Loucy (cell line): ENCODE data around the gene RASSF5.

Source experiments
- H2AFZ ChIP-seq: fragments of 200-600 bp; sonication (generic); 2 replicates; pipeline ENCODE4 v1.6.0; 2016; ENCODE audit warnings: antibody characterized with exemption, mild to moderate bottlenecking, low read length, moderate library complexity
- H3F3A ChIP-seq: fragments of 200-600 bp; 2 replicates; pipeline ENCODE4 v1.6.0; 2016; ENCODE audit warnings: antibody characterized with exemption, low read depth, mild to moderate bottlenecking
- H3K27me3 ChIP-seq: fragments of 200-600 bp; sonication (generic); 2 replicates; pipeline ENCODE4 v1.6.1; 2014; ENCODE audit warnings: low read length, mild to moderate bottlenecking; ENCODE audit not compliant: insufficient read depth, poor library complexity, severe bottlenecking
- H3K36me3 ChIP-seq: fragments of 200-600 bp; sonication (generic); 2 replicates; pipeline ENCODE4 v1.6.1; 2016; ENCODE audit warnings: low read length; ENCODE audit not compliant: insufficient read depth
- H3K4me1 ChIP-seq: fragments of 200-600 bp; sonication (generic); 2 replicates; pipeline ENCODE4 v1.5.1; 2014; ENCODE audit warnings: low read length, mild to moderate bottlenecking; ENCODE audit not compliant: insufficient read depth, poor library complexity, severe bottlenecking
- H3K4me2 ChIP-seq: fragments of 200-600 bp; sonication (generic); 2 replicates; pipeline ENCODE4 v1.6.0; 2014; ENCODE audit warnings: antibody characterized with exemption, low read length, low read depth, mild to moderate bottlenecking; ENCODE audit not compliant: poor library complexity, severe bottlenecking
- H3K4me3 ChIP-seq: fragments of 200-600 bp; sonication (generic); 2 replicates; pipeline ENCODE4 v1.5.1; 2014; ENCODE audit warnings: low read length, mild to moderate bottlenecking, mixed read lengths; ENCODE audit not compliant: poor library complexity, severe bottlenecking
- H3K79me2 ChIP-seq: fragments of 200-600 bp; sonication (generic); 2 replicates; pipeline ENCODE4 v1.6.1; 2014; ENCODE audit warnings: low read length; ENCODE audit not compliant: insufficient read depth
- H3K9ac ChIP-seq: fragments of 200-600 bp; sonication (generic); 2 replicates; pipeline ENCODE4 v1.6.0; 2014; ENCODE audit warnings: mild to moderate bottlenecking, low read depth, low read length, moderate library complexity; ENCODE audit not compliant: poor library complexity, severe bottlenecking
- H3K9me2 ChIP-seq: fragments of 200-600 bp; sonication (generic); replicated peaks from 2 replicates; pipeline ENCODE4 v1.6.1; 2016; ENCODE audit warnings: low read depth, low read length, mixed read lengths
- H3K9me3 ChIP-seq: fragments of 200-600 bp; sonication (generic); 2 replicates; pipeline ENCODE4 v1.6.1; 2014; ENCODE audit warnings: mild to moderate bottlenecking, antibody characterized with exemption, low read length, low read depth; ENCODE audit not compliant: insufficient read depth
- H4K20me1 ChIP-seq: fragments of 200-600 bp; sonication (generic); 2 replicates; pipeline ENCODE4 v1.6.0; 2014; ENCODE audit warnings: antibody characterized with exemption, low read length, mild to moderate bottlenecking; ENCODE audit not compliant: insufficient read depth, poor library complexity, severe bottlenecking
- EZH2phosphoT487 ChIP-seq: fragments of 200-600 bp; IDR thresholded peaks from 2 replicates; pipeline ENCODE4 v1.6.1; 2018; ENCODE audit warnings: antibody characterized with exemption, mild to moderate bottlenecking, moderate library complexity, borderline replicate concordance
- TF ChIP-seq, protein P1 (sequence below): fragments of 200-600 bp; sonication (generic); conservative IDR thresholded peaks from 2 replicates; pipeline ENCODE4 v1.5.1; 2014; ENCODE audit warnings: mild to moderate bottlenecking, antibody characterized with exemption, low read length

Gene RASSF5

DNA sequence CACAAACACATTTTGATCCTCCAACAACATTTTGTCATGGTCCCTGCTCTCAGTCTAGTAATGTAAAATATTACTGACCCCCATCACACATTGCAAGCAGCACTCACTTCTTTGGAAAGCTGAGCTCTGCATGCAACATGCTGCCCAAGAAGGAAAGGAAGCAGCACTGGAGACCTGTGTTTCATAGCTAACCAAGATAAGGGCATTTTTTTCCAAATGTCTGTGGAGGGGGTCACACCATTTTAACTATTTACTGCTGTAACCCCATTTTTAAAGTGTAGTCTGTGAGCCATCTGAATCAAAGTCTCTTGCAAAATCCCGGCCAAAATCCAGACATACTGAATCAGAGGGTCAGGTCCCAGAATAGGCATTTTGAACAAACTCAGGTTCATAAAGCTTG lies 4.5 kb upstream of the RASSF5 start:
- Histone ChIP-seq H3K79me2 (no peaks in the 10 kb centered on the region), H3K4me2 (no peak overlapping the region), H4K20me1 (no peaks in the 10 kb centered on the region), H3K27me3 (no peaks in the 10 kb centered on the region), H3K4me1 (peaks cover 5% of the 10 kb centered on the region), H3K9me3 (no peaks in the 10 kb centered on the region), H3F3A (no peaks in the 10 kb centered on the region), H3K36me3 (no peaks in the 10 kb centered on the region; the same call in 1 of the 2 replicates), H2AFZ (no peak overlapping the region), H3K9me2 (no peaks in the 10 kb centered on the region), H3K4me3 (no peak overlapping the region), H3K9ac (no peak overlapping the region)
- no peak for TF ChIP-seq EZH2phosphoT487
- TF ChIP-seq, protein P1, sequence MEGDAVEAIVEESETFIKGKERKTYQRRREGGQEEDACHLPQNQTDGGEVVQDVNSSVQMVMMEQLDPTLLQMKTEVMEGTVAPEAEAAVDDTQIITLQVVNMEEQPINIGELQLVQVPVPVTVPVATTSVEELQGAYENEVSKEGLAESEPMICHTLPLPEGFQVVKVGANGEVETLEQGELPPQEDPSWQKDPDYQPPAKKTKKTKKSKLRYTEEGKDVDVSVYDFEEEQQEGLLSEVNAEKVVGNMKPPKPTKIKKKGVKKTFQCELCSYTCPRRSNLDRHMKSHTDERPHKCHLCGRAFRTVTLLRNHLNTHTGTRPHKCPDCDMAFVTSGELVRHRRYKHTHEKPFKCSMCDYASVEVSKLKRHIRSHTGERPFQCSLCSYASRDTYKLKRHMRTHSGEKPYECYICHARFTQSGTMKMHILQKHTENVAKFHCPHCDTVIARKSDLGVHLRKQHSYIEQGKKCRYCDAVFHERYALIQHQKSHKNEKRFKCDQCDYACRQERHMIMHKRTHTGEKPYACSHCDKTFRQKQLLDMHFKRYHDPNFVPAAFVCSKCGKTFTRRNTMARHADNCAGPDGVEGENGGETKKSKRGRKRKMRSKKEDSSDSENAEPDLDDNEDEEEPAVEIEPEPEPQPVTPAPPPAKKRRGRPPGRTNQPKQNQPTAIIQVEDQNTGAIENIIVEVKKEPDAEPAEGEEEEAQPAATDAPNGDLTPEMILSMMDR: no peak

DNA sequence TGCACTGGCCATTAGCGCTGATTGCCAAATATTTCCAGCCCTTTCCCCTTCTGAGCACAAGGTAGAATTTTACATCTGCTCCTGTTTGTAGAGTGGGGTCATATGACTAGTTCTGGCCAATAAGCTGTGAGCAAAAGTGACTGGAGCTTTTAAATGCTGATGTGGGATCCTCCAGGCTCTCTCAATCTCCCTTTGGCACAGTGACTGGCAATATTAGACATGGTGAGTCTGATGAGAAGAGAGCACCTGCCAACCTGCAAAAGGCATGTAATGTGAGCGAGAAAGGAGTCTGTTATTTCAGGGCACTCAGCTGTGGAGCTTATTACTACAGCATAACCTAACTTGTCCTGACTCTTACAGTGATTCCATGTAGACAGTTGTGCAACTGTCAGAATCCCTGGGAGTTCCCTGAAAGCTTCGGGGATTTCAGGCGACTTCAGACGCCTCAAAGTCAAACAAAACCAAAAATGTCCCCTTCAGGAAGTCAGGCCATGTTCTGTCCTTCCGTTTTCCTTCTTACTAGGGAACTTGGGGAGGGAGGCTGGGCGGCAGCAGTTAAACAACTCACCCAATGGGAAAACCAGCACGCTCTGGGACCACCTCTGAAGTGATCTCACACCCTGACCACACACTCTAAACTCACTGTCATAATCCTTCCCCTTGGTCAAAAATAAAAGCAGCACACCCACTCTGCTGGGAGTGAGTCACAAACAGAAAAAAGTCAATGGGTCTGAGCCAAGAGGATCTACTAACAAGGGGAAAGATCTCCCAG lies 3.6 kb upstream of the RASSF5 start:
- Histone ChIP-seq H3K36me3 (no peaks in the 10 kb centered on the region; the same call in 1 of the 2 replicates), H3F3A (no peaks in the 10 kb centered on the region), H3K79me2 (no peaks in the 10 kb centered on the region), H3K4me1 (peaks cover 5% of the 10 kb centered on the region), H3K4me2 (no peak overlapping the region), H3K9me2 (no peaks in the 10 kb centered on the region), H3K9ac (no peak overlapping the region), H2AFZ (no peak overlapping the region), H3K9me3 (no peaks in the 10 kb centered on the region), H3K27me3 (no peaks in the 10 kb centered on the region), H4K20me1 (no peaks in the 10 kb centered on the region), H3K4me3 (no peak overlapping the region)
- TF ChIP-seq EZH2phosphoT487: no peak
- TF ChIP-seq, protein P1: no peak

DNA sequence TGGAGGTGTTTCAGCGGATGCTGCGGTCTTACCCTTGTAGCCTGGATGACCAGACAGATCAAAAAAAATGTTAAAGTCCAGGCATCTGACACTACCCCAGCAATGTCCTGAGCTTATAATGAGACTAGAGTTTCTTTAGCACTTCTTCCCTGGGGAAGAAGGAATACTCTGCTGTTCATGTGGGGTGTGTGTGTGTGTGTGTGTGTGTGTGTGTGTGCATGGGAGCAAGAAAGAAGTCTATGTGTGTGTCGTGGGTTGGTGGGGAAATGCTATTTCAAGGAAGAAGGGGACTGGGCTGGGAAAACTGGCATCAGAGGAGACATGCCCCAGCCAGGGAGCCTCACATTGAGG lies 3.0 kb upstream of the RASSF5 start:
- no peaks in the 10 kb centered on the region for H3K79me2 ChIP-seq
- TF ChIP-seq, protein P1: no peak
- no peak for TF ChIP-seq EZH2phosphoT487
- H2AFZ ChIP-seq: no peak overlapping the region
- H3K36me3 ChIP-seq: no peaks in the 10 kb centered on the region; the same call in 1 of the 2 replicates
- peaks cover 5% of the 10 kb centered on the region for H3K4me1 ChIP-seq
- H3K9me3 ChIP-seq: no peaks in the 10 kb centered on the region
- no peak overlapping the region for H3K4me2 ChIP-seq
- H4K20me1 ChIP-seq: no peaks in the 10 kb centered on the region
- no peaks in the 10 kb centered on the region for H3K27me3 ChIP-seq
- H3F3A ChIP-seq: no peaks in the 10 kb centered on the region
- H3K9me2 ChIP-seq: no peaks in the 10 kb centered on the region
- H3K4me3 ChIP-seq: no peak overlapping the region
- H3K9ac ChIP-seq: no peak overlapping the region
